ENCODE data around the gene ARPIN. TPM values are rescaled to one million over a fixed set of nuclear protein-coding genes. Genes with fewer than 3 reads are reported as not detected.

The ARPIN gene
- total RNA-seq, 1 donor from 2014 or later: 29.8 TPM

- no peak for DNase-seq (ENCODE audit: low spot score in 2 of 2)
- Histone ChIP-seq H3K4me1 (no peaks in the 10 kb centered on the region), H3K36me3 (peaks cover 15 to 27% of the 10 kb centered on the region in 2 donors), H3K27ac (no peak overlapping the region), H3K9me3 (no peaks in the 10 kb centered on the region), H3K4me3 (no peak overlapping the region), H3K27me3 (no peaks in the 10 kb centered on the region)
- intact Hi-C loops (cut with DNase I): no loop called here
- no peak for TF ChIP-seq CTCF (IDR thresholded peaks at IDR 0.05)
Observed at GRCh38 chr15:89852342-89852995, 60.3 kb downstream of the ARPIN start.

- no peak for DNase-seq (ENCODE audit: low spot score in 2 of 2)
- H3K27me3 ChIP-seq: no peaks in the 10 kb centered on the region
- no peaks in the 10 kb centered on the region for H3K9me3 ChIP-seq
- H3K27ac ChIP-seq: no peak overlapping the region
- no peak overlapping the region for H3K4me3 ChIP-seq
- H3K4me1 ChIP-seq: no peaks in the 10 kb centered on the region
- intact Hi-C loops (cut with DNase I): no loop called here
- H3K36me3 ChIP-seq: peaks cover 15 to 27% of the 10 kb centered on the region in 2 donors
- TF ChIP-seq CTCF (IDR thresholded peaks at IDR 0.05): no peak
Observed at GRCh38 chr15:89851673-89852341, 60.9 kb downstream of the ARPIN start.

GRCh38 chr15:89848970-89849292, 63.8 kb downstream of the ARPIN start:
- no peak for TF ChIP-seq CTCF (IDR thresholded peaks at IDR 0.05)
- intact Hi-C loops (cut with DNase I): no loop called here
- H3K4me1 ChIP-seq: peaks cover 0 to 6% of the 10 kb centered on the region in 2 donors
- H3K9me3 ChIP-seq: no peaks in the 10 kb centered on the region
- no peak overlapping the region for H3K4me3 ChIP-seq
- no peaks in the 10 kb centered on the region for H3K27me3 ChIP-seq
- peaks cover 11 to 27% of the 10 kb centered on the region in 2 donors for H3K36me3 ChIP-seq
- no peak overlapping the region for H3K27ac ChIP-seq
- DNase-seq (ENCODE audit: low spot score in 2 of 2): no peak

- DNase-seq (ENCODE audit: low spot score in 2 of 2): no peak
- peaks cover 0 to 6% of the 10 kb centered on the region in 2 donors for H3K4me1 ChIP-seq
- no peaks in the 10 kb centered on the region for H3K27me3 ChIP-seq
- no peak overlapping the region for H3K27ac ChIP-seq
- TF ChIP-seq CTCF (IDR thresholded peaks at IDR 0.05): no peak
- intact Hi-C loops (cut with DNase I): no loop called here
- no peaks in the 10 kb centered on the region for H3K9me3 ChIP-seq
- H3K36me3 ChIP-seq: peaks cover 7 to 22% of the 10 kb centered on the region in 2 donors
- no peak overlapping the region for H3K4me3 ChIP-seq
Observed at GRCh38 chr15:89847101-89847500, 65.7 kb downstream of the ARPIN start.

GRCh38 chr15:89845305-89845893, 67.4 kb downstream of the ARPIN start:
- H3K27ac ChIP-seq: no peak overlapping the region
- H3K4me1 ChIP-seq: peaks cover 0 to 6% of the 10 kb centered on the region in 2 donors
- no peak overlapping the region for H3K4me3 ChIP-seq
- peaks cover 10% of the 10 kb centered on the region in 2 donors for H3K36me3 ChIP-seq
- intact Hi-C loops (cut with DNase I): no loop called here
- H3K27me3 ChIP-seq: no peaks in the 10 kb centered on the region
- no peak for DNase-seq (ENCODE audit: low spot score in 2 of 2)
- H3K9me3 ChIP-seq: no peaks in the 10 kb centered on the region
- no peak for TF ChIP-seq CTCF (IDR thresholded peaks at IDR 0.05)

Other genes starting within 250 kb of the ARPIN start
- gene PLIN1, start 233.6 kb downstream of the ARPIN start, total RNA-seq: 39.3 TPM
- gene PEX11A, start 222.2 kb downstream of the ARPIN start, total RNA-seq: 34.2 TPM
- not detected for gene WDR93, start 222.1 kb downstream of the ARPIN start, total RNA-seq
- gene MESP1, start 161.7 kb downstream of the ARPIN start, total RNA-seq: 0.85 TPM
- gene MESP2, start 136.6 kb downstream of the ARPIN start, total RNA-seq: not detected
- 48.2 TPM for gene ANPEP, start 98.1 kb downstream of the ARPIN start, total RNA-seq
- gene AP3S2, start 19.0 kb downstream of the ARPIN start, total RNA-seq: 16.0 TPM
- gene ZNF710, start 88.4 kb upstream of the ARPIN start, total RNA-seq: 3.5 TPM
- 49.7 TPM for gene IDH2, start 189.5 kb upstream of the ARPIN start, total RNA-seq

Data from ascending aorta (tissue), 2 donors.